ENCODE measurements around the gene PAPPA. TPM values are rescaled to one million over a fixed set of nuclear protein-coding genes. Genes with fewer than 3 reads are reported as not detected.

Gene PAPPA
- total RNA-seq, 2 experiments from 2014 or later, result not detected

GRCh38 chr9:116154976-116155697, 1.5 kb downstream of the PAPPA start:
- H3K27ac Mint-ChIP-seq, result no peak overlapping the region
- intact Hi-C loops (cut with micrococcal nuclease), result loop anchor here (10.0 kb wide), 1 partner anchor 400 kb away; no protein-coding TSS in a partner anchor
- CTCF ChIA-PET, result no interaction called here
- H3K4me1 Mint-ChIP-seq (ENCODE audit: low read depth), result peaks cover 12% of the 10 kb centered on the region
- no peak for DNase-seq
- H3K36me3 Mint-ChIP-seq, result no peaks in the 10 kb centered on the region
- no peak overlapping the region for H3K4me3 Mint-ChIP-seq
- POLR2A ChIA-PET, result interaction anchor here (0.7 kb wide), 1 partner anchor 25 kb away, joined by 3 read pairs; no protein-coding TSS in a partner anchor
- no peaks in the 10 kb centered on the region for H3K9me3 Mint-ChIP-seq
- H3K27me3 Mint-ChIP-seq, result peaks cover 62% of the 10 kb centered on the region

DNA sequence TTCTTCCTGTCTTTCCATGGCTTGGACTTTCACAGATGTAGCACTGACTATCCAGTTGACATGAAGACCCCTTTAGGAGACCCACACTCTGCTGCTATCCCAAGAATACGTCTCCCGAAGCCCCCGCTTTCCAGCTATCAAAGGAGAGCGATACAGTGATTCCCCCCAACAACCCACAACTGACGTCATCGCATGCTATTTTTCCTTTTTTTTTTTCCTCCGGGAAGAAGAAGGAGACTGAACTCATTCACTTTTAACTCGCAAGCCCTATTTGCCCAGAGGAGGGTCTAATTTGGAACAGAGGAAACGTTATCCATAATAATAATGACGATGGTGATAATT, 2.1 kb downstream of the PAPPA start:
- Mint-ChIP-seq H3K27ac (no peak overlapping the region), H3K27me3 (peaks cover 59% of the 10 kb centered on the region), H3K36me3 (no peaks in the 10 kb centered on the region), H3K4me1 (ENCODE audit: low read depth) (peaks cover 12% of the 10 kb centered on the region), H3K4me3 (no peak overlapping the region), H3K9me3 (no peaks in the 10 kb centered on the region)
- POLR2A ChIA-PET, result interaction anchor here (0.7 kb wide), 1 partner anchor 25 kb away, joined by 3 read pairs; no protein-coding TSS in a partner anchor
- DNase-seq, result no peak
- intact Hi-C loops (cut with micrococcal nuclease), result loop anchor here (10.0 kb wide), 1 partner anchor 399 kb away; no protein-coding TSS in a partner anchor
- CTCF ChIA-PET, result no interaction called here

DNA sequence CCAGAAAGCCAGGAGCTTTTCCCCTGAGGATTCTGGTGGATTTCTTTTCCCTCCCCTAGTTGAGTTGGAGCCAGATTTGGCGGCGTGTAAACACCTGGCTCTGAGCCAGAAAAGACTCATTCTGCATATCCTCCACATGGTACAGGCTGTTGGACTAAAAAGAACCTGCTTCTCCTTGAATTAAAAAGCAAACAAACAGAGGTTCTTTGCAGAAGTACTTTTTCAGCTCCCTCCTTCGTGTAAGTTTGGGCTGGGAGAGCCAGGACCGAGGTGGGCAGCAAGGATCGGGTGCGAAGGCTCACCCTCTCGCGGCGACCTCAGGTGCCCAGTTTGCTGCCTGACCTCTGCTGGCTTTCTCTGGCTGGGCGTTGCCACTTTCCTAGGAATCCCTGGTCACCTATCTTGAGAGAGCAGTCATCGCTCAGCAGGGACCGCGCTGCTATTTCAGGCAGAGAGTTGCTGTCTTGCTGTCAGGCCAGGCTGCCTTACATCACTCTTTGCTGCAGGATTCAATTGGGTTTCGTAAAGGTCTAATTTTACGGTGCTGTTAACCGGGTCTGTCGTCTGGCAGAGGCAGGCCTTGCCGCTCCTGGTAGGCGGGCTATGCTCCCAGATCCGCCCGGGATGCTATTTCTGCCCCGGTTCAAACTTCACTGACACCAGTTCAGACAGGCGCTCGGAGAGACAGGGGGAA, 3.2 kb downstream of the PAPPA start:
- POLR2A ChIA-PET, result no interaction called here
- H3K27me3 Mint-ChIP-seq, result peaks cover 59% of the 10 kb centered on the region
- DNase-seq, result no peak
- no peak overlapping the region for H3K27ac Mint-ChIP-seq
- intact Hi-C loops (cut with micrococcal nuclease), result loop anchor here (10.0 kb wide), 1 partner anchor 398 kb away; no protein-coding TSS in a partner anchor
- H3K4me1 Mint-ChIP-seq (ENCODE audit: low read depth), result peaks cover 12% of the 10 kb centered on the region
- no peaks in the 10 kb centered on the region for H3K9me3 Mint-ChIP-seq
- CTCF ChIA-PET, result no interaction called here
- H3K36me3 Mint-ChIP-seq, result no peaks in the 10 kb centered on the region
- H3K4me3 Mint-ChIP-seq, result no peak overlapping the region

- no peak for DNase-seq
- Mint-ChIP-seq H3K36me3 (no peaks in the 10 kb centered on the region), H3K27ac (no peak overlapping the region), H3K9me3 (no peaks in the 10 kb centered on the region), H3K27me3 (peaks cover 54% of the 10 kb centered on the region), H3K4me1 (ENCODE audit: low read depth) (peaks cover 12% of the 10 kb centered on the region), H3K4me3 (no peak overlapping the region)
- intact Hi-C loops (cut with micrococcal nuclease), result loop anchor here (10.0 kb wide), 1 partner anchor 397 kb away; no protein-coding TSS in a partner anchor
- ChIA-PET POLR2A (no interaction called here), CTCF (no interaction called here)
Observed at GRCh38 chr9:116157436-116158138, 4.0 kb downstream of the PAPPA start.

DNA sequence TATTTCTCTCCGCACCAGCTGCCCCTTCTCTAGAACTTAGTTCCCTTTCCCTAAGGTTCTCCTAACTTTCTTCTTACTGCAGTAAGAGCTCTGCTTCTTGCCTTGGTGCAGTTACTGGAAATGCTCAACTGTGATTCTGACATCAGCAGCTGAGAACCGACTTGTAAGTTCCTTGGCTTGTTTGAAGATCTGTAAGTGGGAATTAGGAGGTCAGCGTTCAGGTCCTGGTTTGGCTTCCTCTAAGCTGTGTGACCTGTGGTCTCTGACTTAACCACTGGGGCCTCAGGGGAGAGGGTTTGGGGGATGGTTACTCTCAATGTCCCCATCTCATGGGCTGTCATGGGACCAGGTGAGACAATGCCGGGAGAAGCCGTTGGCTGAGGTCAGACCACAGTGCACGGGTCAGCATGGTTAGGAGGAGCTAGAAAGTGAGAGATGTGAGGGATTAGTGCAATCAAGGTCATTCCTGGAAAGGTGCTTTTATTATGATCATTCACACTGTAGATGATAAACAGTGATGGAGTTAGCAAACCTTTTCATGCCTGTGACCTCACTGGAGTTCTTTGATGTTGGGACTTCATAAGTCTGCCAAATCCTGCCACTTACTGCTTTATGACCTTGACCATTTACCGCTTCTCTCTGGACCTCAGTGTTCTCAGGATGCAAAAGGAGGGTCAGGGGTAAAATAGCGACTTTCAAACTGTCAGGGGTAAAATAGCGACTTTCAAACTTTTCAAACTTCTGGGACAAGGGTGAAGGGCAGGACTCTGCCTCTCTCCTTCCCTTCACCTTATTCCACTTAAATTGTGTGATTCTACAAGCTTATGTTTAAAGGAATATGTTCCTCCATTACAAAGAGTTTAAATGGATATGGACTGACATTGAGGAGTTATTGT, 7.3 kb downstream of the PAPPA start:
- H3K9me3 Mint-ChIP-seq, result no peaks in the 10 kb centered on the region
- CTCF ChIA-PET, result no interaction called here
- POLR2A ChIA-PET, result no interaction called here

GRCh38 chr9:116162241-116162781, 8.7 kb downstream of the PAPPA start:
- Mint-ChIP-seq H3K27me3 (peaks cover 20% of the 10 kb centered on the region), H3K9me3 (no peaks in the 10 kb centered on the region), H3K4me3 (no peak overlapping the region), H3K36me3 (no peaks in the 10 kb centered on the region), H3K27ac (no peak overlapping the region), H3K4me1 (ENCODE audit: low read depth) (no peaks in the 10 kb centered on the region)
- no peak for DNase-seq
- intact Hi-C loops (cut with micrococcal nuclease), result no loop called here
- POLR2A ChIA-PET, result no interaction called here
- CTCF ChIA-PET, result no interaction called here

More for the DNA sequence above, 7.3 kb downstream of the PAPPA start:
- Mint-ChIP-seq H3K27me3 (peaks cover 30% of the 10 kb centered on the region), H3K4me1 (ENCODE audit: low read depth) (no peaks in the 10 kb centered on the region), H3K36me3 (no peaks in the 10 kb centered on the region), H3K4me3 (no peak overlapping the region), H3K27ac (no peak overlapping the region)
- intact Hi-C loops (cut with micrococcal nuclease), result no loop called here
- DNase-seq, result no peak

GRCh38 chr9:116163293-116164055, 9.9 kb downstream of the PAPPA start:
- intact Hi-C loops (cut with micrococcal nuclease), result no loop called here
- H3K27me3 Mint-ChIP-seq, result peaks cover 13% of the 10 kb centered on the region
- H3K9me3 Mint-ChIP-seq, result no peaks in the 10 kb centered on the region
- no peak for DNase-seq
- no peaks in the 10 kb centered on the region for H3K4me1 Mint-ChIP-seq (ENCODE audit: low read depth)
- H3K36me3 Mint-ChIP-seq, result no peaks in the 10 kb centered on the region
- no peak overlapping the region for H3K4me3 Mint-ChIP-seq
- POLR2A ChIA-PET, result no interaction called here
- no peak overlapping the region for H3K27ac Mint-ChIP-seq
- CTCF ChIA-PET, result interaction anchor here (0.6 kb wide), 1 partner anchor 14 kb away, joined by 5 read pairs; no protein-coding TSS in a partner anchor

DNA sequence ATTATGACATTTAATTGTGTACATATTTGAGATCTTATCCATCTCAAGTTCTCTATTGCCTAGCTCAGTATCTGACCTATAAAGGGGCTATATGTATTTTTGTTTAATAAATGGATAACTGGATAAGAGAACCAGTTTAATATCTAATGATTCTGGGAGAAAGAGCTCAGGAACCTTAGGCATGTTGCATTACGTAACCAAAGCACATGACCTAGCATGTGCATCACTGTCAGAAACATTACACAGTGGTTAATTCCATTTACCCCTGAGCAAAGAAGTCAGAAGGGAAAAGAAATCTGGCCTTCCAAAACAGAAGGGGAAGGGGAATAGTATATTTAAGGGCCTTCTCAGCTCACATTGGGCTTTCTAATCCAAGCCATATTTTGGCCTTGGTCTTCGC, 12.3 kb downstream of the PAPPA start:
- no peaks in the 10 kb centered on the region for H3K9me3 Mint-ChIP-seq
- H3K4me3 Mint-ChIP-seq, result no peak overlapping the region
- no peaks in the 10 kb centered on the region for H3K36me3 Mint-ChIP-seq
- no peak for DNase-seq
- no peaks in the 10 kb centered on the region for H3K4me1 Mint-ChIP-seq (ENCODE audit: low read depth)
- no peaks in the 10 kb centered on the region for H3K27me3 Mint-ChIP-seq
- ChIA-PET POLR2A (no interaction called here), CTCF (no interaction called here)
- intact Hi-C loops (cut with micrococcal nuclease), result loop anchor here (5.0 kb wide), 1 partner anchor 574 kb away; no protein-coding TSS in a partner anchor
- H3K27ac Mint-ChIP-seq, result no peak overlapping the region

DNA sequence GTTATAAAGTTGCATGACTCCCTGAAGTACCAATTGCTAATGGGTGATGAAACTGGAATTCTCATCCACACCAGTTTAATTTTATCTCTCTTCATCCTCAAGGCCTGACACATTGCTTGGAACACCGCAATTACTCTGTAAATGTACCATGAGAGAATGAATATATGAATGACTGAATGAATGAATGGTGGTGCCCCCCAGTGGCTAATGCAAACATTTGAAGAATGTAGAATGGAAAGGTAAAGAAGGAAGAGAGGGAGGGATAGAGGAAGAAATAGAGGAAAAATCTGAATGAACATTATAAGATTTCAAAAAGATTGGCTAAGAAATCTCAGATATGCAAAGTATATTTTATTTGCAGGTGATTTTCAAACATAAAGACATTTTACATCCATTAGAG, 13.1 kb downstream of the PAPPA start:
- Mint-ChIP-seq H3K4me3 (no peak overlapping the region), H3K27me3 (no peaks in the 10 kb centered on the region), H3K36me3 (no peaks in the 10 kb centered on the region), H3K9me3 (no peaks in the 10 kb centered on the region), H3K27ac (no peak overlapping the region), H3K4me1 (ENCODE audit: low read depth) (no peaks in the 10 kb centered on the region)
- intact Hi-C loops (cut with micrococcal nuclease), result loop anchor here (5.0 kb wide), 1 partner anchor 574 kb away; no protein-coding TSS in a partner anchor
- ChIA-PET POLR2A (no interaction called here), CTCF (no interaction called here)
- no peak for DNase-seq

- Mint-ChIP-seq H3K4me1 (ENCODE audit: low read depth) (no peaks in the 10 kb centered on the region), H3K36me3 (no peaks in the 10 kb centered on the region), H3K4me3 (no peak overlapping the region), H3K27ac (no peak overlapping the region), H3K9me3 (no peaks in the 10 kb centered on the region), H3K27me3 (no peaks in the 10 kb centered on the region)
- CTCF ChIA-PET, result no interaction called here
- POLR2A ChIA-PET, result no interaction called here
- no peak for DNase-seq
- intact Hi-C loops (cut with micrococcal nuclease), result loop anchor here (5.0 kb wide), 1 partner anchor 576 kb away; no protein-coding TSS in a partner anchor
Observed at GRCh38 chr9:116168231-116168630, 14.6 kb downstream of the PAPPA start.

DNA sequence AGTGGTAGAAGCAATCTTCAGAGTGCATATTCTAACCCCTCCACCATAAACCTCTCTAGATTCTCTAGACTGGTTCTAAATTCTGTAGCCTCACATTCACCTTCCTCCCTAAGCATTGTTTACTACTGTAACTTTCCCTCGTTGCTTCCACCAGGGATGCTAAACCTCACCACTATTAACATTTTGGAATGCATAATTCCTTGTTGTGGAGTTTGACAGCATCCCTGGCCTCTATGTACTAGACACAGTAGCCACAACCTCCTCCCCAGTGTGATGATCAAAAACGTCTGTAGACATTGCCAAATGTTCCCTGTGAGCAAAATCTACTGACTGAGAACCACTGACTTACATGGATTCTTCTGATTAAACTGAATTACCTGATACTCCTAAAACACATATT, 18.6 kb downstream of the PAPPA start:
- CTCF ChIA-PET, result no interaction called here
- no peak for DNase-seq
- H3K4me1 Mint-ChIP-seq (ENCODE audit: low read depth), result no peaks in the 10 kb centered on the region
- no peak overlapping the region for H3K4me3 Mint-ChIP-seq
- H3K36me3 Mint-ChIP-seq, result no peaks in the 10 kb centered on the region
- intact Hi-C loops (cut with micrococcal nuclease), result no loop called here
- peaks cover 1% of the 10 kb centered on the region for H3K27me3 Mint-ChIP-seq
- POLR2A ChIA-PET, result no interaction called here
- no peaks in the 10 kb centered on the region for H3K9me3 Mint-ChIP-seq
- H3K27ac Mint-ChIP-seq, result no peak overlapping the region

All from activated CD4-positive, alpha-beta memory T cell treated with anti-CD3 and anti-CD28 coated beads for 36 hours (primary cell).